Measurements from ENCODE around the gene SAMD4B.

DNA sequence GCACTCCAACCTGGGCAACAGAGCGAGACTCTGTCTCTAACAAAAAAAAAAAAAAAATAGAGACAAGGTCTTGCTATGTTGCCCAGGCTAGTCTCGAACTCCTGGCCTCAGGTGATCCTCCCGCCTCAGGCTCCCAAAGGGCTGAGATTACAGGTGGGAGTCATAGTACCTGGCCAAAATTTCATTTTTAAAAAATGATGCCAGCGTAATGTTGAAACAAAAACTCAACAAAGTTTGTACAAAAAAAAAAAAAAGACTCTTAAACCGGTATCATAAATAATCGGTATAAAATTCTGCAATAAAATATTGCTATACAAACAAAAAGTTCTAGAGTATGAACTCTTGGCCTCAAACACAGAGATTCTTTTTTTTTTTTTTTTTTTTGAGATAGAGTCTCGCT lies 9.9 kb upstream of the SAMD4B start:
- TF ChIP-seq, protein P1, sequence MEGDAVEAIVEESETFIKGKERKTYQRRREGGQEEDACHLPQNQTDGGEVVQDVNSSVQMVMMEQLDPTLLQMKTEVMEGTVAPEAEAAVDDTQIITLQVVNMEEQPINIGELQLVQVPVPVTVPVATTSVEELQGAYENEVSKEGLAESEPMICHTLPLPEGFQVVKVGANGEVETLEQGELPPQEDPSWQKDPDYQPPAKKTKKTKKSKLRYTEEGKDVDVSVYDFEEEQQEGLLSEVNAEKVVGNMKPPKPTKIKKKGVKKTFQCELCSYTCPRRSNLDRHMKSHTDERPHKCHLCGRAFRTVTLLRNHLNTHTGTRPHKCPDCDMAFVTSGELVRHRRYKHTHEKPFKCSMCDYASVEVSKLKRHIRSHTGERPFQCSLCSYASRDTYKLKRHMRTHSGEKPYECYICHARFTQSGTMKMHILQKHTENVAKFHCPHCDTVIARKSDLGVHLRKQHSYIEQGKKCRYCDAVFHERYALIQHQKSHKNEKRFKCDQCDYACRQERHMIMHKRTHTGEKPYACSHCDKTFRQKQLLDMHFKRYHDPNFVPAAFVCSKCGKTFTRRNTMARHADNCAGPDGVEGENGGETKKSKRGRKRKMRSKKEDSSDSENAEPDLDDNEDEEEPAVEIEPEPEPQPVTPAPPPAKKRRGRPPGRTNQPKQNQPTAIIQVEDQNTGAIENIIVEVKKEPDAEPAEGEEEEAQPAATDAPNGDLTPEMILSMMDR (conservative IDR thresholded peaks at IDR 0.05; ENCODE audit: low read length), result no peak
- TF ChIP-seq EZH2phosphoT487 (IDR thresholded peaks at IDR 0.05; ENCODE audit: borderline replicate concordance, low read depth, low read length), result no peak
